Stomach (tissue), 4 donors: ENCODE data around the gene SURF6.
"Not testable (repeated sequence)": the region's sequence is repeated elsewhere in the genome, so short reads cannot be mapped to it uniquely, and the experiment has no call there.

Source experiments
- EP300 ChIP-seq: sonication (generic); formaldehyde crosslinking; IDR thresholded peaks from one replicate; pipeline ENCODE4 v1.6.1; 2017; ENCODE audit warnings: antibody characterized with exemption
- POLR2A ChIP-seq, 4 donors: fragments of 450-650 bp; IDR thresholded peaks; one replicate each; pipeline ENCODE4 v1.6.1; 2016; ENCODE audit warnings: antibody characterized with exemption in 4 of 4, control low read depth in 2 of 4, mild to moderate bottlenecking in 1 of 4, moderate library complexity in 1 of 4
- POLR2AphosphoS5 ChIP-seq, 3 donors: sonication (generic); formaldehyde crosslinking; IDR thresholded peaks; one replicate each; pipeline ENCODE4 v1.6.1; 2016; ENCODE audit warnings: antibody characterized with exemption in 3 of 3
- TF ChIP-seq, protein P1 (sequence below), 7 experiments: fragments of 450-650 bp in 4 of 7; fragments of 200-600 bp in 3 of 7; sonication (generic) in 3 of 7; IDR thresholded peaks; one replicate each; pipeline ENCODE4 v1.5.1; 2016 to 2019; ENCODE audit warnings: antibody characterized with exemption in 7 of 7, control low read depth in 2 of 7, mild to moderate bottlenecking in 1 of 7

DNA sequence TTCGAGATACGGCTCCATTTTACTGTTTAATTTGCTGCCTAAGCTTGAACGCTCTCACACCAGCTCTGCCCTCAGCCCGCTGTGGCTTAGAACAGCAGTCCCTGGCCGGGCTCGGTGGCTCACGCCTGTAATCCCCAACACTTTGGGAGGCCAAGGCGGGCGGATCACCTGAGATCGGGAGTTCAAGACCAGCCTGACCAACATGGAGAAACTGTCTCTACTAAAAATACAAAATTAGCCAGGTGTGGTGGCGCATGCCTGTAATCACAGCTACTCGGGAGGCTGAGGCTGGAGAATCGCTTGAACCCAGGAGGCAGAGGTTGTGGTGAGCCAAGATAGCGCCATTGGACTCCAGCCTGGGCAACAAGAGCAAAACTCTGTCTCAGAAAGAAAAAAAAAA, 41.3 kb upstream of the SURF6 start:
- TF ChIP-seq POLR2AphosphoS5 (IDR thresholded peaks at IDR 0.05); POLR2A (IDR thresholded peaks at IDR 0.05); EP300: not testable (repeated sequence)
- TF ChIP-seq, protein P1, sequence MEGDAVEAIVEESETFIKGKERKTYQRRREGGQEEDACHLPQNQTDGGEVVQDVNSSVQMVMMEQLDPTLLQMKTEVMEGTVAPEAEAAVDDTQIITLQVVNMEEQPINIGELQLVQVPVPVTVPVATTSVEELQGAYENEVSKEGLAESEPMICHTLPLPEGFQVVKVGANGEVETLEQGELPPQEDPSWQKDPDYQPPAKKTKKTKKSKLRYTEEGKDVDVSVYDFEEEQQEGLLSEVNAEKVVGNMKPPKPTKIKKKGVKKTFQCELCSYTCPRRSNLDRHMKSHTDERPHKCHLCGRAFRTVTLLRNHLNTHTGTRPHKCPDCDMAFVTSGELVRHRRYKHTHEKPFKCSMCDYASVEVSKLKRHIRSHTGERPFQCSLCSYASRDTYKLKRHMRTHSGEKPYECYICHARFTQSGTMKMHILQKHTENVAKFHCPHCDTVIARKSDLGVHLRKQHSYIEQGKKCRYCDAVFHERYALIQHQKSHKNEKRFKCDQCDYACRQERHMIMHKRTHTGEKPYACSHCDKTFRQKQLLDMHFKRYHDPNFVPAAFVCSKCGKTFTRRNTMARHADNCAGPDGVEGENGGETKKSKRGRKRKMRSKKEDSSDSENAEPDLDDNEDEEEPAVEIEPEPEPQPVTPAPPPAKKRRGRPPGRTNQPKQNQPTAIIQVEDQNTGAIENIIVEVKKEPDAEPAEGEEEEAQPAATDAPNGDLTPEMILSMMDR (IDR thresholded peaks at IDR 0.05) = not testable (repeated sequence)
